Sigmoid colon (tissue), 7 donors: ENCODE measurements around the gene OSTN. TPM values are rescaled to one million over a fixed set of nuclear protein-coding genes. Genes with fewer than 3 reads are reported as not detected.

ENCODE experiments used
- polyA plus RNA-seq, 3 donors: library from polyadenylated mRNA; stranded (reverse); fragments of 200-250 nt; gene quantifications; one replicate each; pipeline ENCODE4 v1.2.3, GENCODE V29; 2013
- total RNA-seq, 4 donors: library from RNA; depleted of rRNA; stranded (reverse); fragments of >200 nt; gene quantifications; one replicate each; pipeline ENCODE4 v1.1.0, GENCODE V29; 2016
- donor health status: healthy with polysubstance abuse.
- donor health status: Bipolar disorder and iron deficiency.
- donor health status: healthy.

The OSTN gene
- total and polyA plus RNA-seq, 7 donors: 0.36 to 0.82 TPM; not detected in 5

Other genes with a start within 250 kb of the OSTN start
- 100 to 1,000 TPM; 103 to 128 (median 116) TPM for gene CCDC50, start 130.2 kb downstream of the OSTN start, total RNA-seq
- gene CCDC50, start 130.2 kb downstream of the OSTN start, polyA plus RNA-seq: 10 to 100 TPM; 20.8 to 26.0 (median 21.0) TPM
- gene UTS2B, start 131.3 kb downstream of the OSTN start, total RNA-seq: under 1 TPM in 2 of 4 donors, not detected in 2; 0.28 to 0.71 TPM
- gene UTS2B, start 131.3 kb downstream of the OSTN start, polyA plus RNA-seq: under 1 TPM in 1 of 3 donors, not detected in 2; 0.17 TPM